T-cell (primary cell): ENCODE measurements around the gene IMMP1L. TPM values are rescaled to one million over a fixed set of nuclear protein-coding genes. Genes with fewer than 3 reads are reported as not detected.

Source experiments
- ATAC-seq, 4 experiments: fragments of 200-7000 bp in 3 of 4; fragments of 150-1000 bp in 1 of 4; cut with Tn5 transposase; replicated peaks in 1 of 4; 1 replicate in 3 of 4; 2 replicates in 1 of 4; pipeline ENCODE4 v1.10.0; 2021; ENCODE audit warnings: moderate library complexity in 3 of 4, mild to moderate bottlenecking in 2 of 4, moderate number of reproducible peaks in 1 of 4
- CTCF ChIA-PET, 2 donors: fragments of 300-600 bp; sonication (Branson Sonifier 250); formaldehyde crosslinking; loops; one replicate each; lab custom pipeline; 2022; ENCODE audit warnings: antibody characterized with exemption in 2 of 2; lab: Charles Lee
- POLR2A ChIA-PET, 2 donors: fragments of 300-600 bp; sonication (Branson Sonifier 250); formaldehyde crosslinking; loops; one replicate each; lab custom pipeline; 2022; ENCODE audit warnings: antibody characterized with exemption in 2 of 2; lab: Charles Lee
- DNase-seq, 35 experiments: peaks; one replicate each; pipeline versions ENCODE4 v3.0.0 to v3.0.0-alpha.2; 2013 to 2023
- H3K27ac ChIP-seq: one replicate; pipeline ENCODE4 v1.5.1; 2013; ENCODE audit warnings: low read length
- H3K27me3 ChIP-seq, 2 experiments: replicated peaks in 1 of 2; 1 replicate in 1 of 2; 2 replicates in 1 of 2; pipeline versions ENCODE4 v1.6.1 to v1.7.0; 2013; ENCODE audit warnings: low read length in 1 of 2, mixed read lengths in 1 of 2; ENCODE audit not compliant: control insufficient read depth in 2 of 2, insufficient read depth in 2 of 2; ENCODE audit errors: extremely low read depth in 1 of 2
- H3K36me3 ChIP-seq, 2 donors: 1 replicate in 1 of 2; 2 replicates in 1 of 2; pipeline versions ENCODE4 v1.6.1 to v1.7.0; 2013; ENCODE audit warnings: low read length in 1 of 2; ENCODE audit not compliant: control insufficient read depth in 2 of 2, insufficient read depth in 1 of 2; ENCODE audit errors: extremely low read depth in 1 of 2
- H3K4me1 ChIP-seq, 2 experiments: 1 replicate in 1 of 2; 2 replicates in 1 of 2; pipeline versions ENCODE4 v1.6.1 to v1.7.0; 2013; ENCODE audit warnings: low read length in 2 of 2, mixed read lengths in 1 of 2; ENCODE audit not compliant: insufficient read depth in 2 of 2, control insufficient read depth in 1 of 2; ENCODE audit errors: extremely low read depth in 1 of 2
- H3K4me3 ChIP-seq, 2 donors: 1 replicate in 1 of 2; 2 replicates in 1 of 2; pipeline versions ENCODE4 v1.5.1 to v1.7.0; 2013; ENCODE audit warnings: mild to moderate bottlenecking in 2 of 2, low read length in 1 of 2, moderate library complexity in 1 of 2; ENCODE audit not compliant: control insufficient read depth in 1 of 2; ENCODE audit errors: extremely low read depth in 1 of 2
- H3K9me3 ChIP-seq: 2 replicates; pipeline ENCODE4 v1.7.0; 2013
- H3K27ac Mint-ChIP-seq, 2 donors: one replicate each; pipeline ENCODE4 v1.8.0; 2020 to 2021; ENCODE audit warnings: mild to moderate bottlenecking in 2 of 2, mixed read lengths in 2 of 2
- H3K27me3 Mint-ChIP-seq, 2 donors: one replicate each; pipeline ENCODE4 v1.8.0; 2021 to 2022; ENCODE audit warnings: mixed read lengths in 2 of 2
- H3K36me3 Mint-ChIP-seq: one replicate; pipeline ENCODE4 v1.8.0; 2021; ENCODE audit warnings: mixed read lengths
- H3K4me1 Mint-ChIP-seq, 3 donors: one replicate each; pipeline ENCODE4 v1.8.0; 2020 to 2022; ENCODE audit warnings: mixed read lengths in 3 of 3, mild to moderate bottlenecking in 1 of 3
- H3K4me3 Mint-ChIP-seq, 3 donors: one replicate each; pipeline ENCODE4 v1.8.0; 2020 to 2022; ENCODE audit warnings: mild to moderate bottlenecking in 3 of 3, mixed read lengths in 3 of 3, moderate library complexity in 3 of 3
- H3K9me3 Mint-ChIP-seq, 3 donors: one replicate each; pipeline ENCODE4 v1.8.0; 2020 to 2022; ENCODE audit warnings: mixed read lengths in 3 of 3
- WGBS: methylation state at CpG from one replicate; pipeline ENCODE4 v1.1.5; 2013; ENCODE audit warnings: missing lambda C conversion rate; ENCODE audit not compliant: insufficient coverage; 5-methylcytosine and 5-hydroxymethylcytosine counted together
- total RNA-seq, 35 experiments: library from RNA in 6 of 35; stranded (reverse) in 6 of 35; fragments of 120-200 nt in 1 of 35; gene quantifications; one replicate each; pipeline versions ENCODE4 v1.2.1 to v1.2.4 and lab custom pipeline; 2013 to 2026

IMMP1L gene
- total RNA-seq, 5 donors from 2014 or later (not counting 1 experiment from before 2014, with no cell fraction given) = 8.2 to 16.3 (median 14.2) TPM

GRCh38 chr11:31437742-31438435 is 71.5 kb downstream of the IMMP1L start:
- peaks cover 4% of the 10 kb centered on the region for H3K36me3 Mint-ChIP-seq
- H3K27me3 ChIP-seq = no peaks in the 10 kb centered on the region
- no peak for DNase-seq
- 60% methylated on average over 1 of the region's 2 CpGs for WGBS
- H3K27me3 Mint-ChIP-seq = no peaks in the 10 kb centered on the region
- H3K27ac Mint-ChIP-seq = no peak overlapping the region
- ATAC-seq = no peak
- H3K36me3 ChIP-seq = no peaks in the 10 kb centered on the region
- H3K4me1 ChIP-seq = no peaks in the 10 kb centered on the region
- peaks cover 11 to 22% (median 12%) of the 10 kb centered on the region in 3 donors for H3K4me1 Mint-ChIP-seq
- ChIA-PET CTCF (no interaction called here), POLR2A (interaction anchor here in 1 of 2 donors (0.6 kb wide), 1 partner anchor 694 kb away, joined by 3 read pairs; no protein-coding TSS in a partner anchor)
- peaks cover 3 to 12% (median 6%) of the 10 kb centered on the region in 3 donors for H3K9me3 Mint-ChIP-seq
- H3K4me3 Mint-ChIP-seq = no peak overlapping the region
- H3K4me3 ChIP-seq = no peak overlapping the region
- H3K27ac ChIP-seq = no peak overlapping the region
- H3K9me3 ChIP-seq = peaks cover 4% of the 10 kb centered on the region

GRCh38 chr11:31433851-31434250 is 75.6 kb downstream of the IMMP1L start:
- ChIA-PET POLR2A (no interaction called here), CTCF (no interaction called here)
- Mint-ChIP-seq H3K9me3 (peaks cover 0 to 6% (median 0%) of the 10 kb centered on the region in 3 donors), H3K27me3 (no peaks in the 10 kb centered on the region), H3K36me3 (peaks cover 22% of the 10 kb centered on the region), H3K27ac (no peak overlapping the region), H3K4me3 (no peak overlapping the region), H3K4me1 (peaks cover 5 to 12% (median 9%) of the 10 kb centered on the region in 3 donors)
- DNase-seq (no peak), ATAC-seq (no peak)
- Histone ChIP-seq H3K4me3 (no peak overlapping the region), H3K4me1 (no peaks in the 10 kb centered on the region), H3K9me3 (peaks cover 4% of the 10 kb centered on the region), H3K27ac (no peak overlapping the region), H3K27me3 (no peaks in the 10 kb centered on the region), H3K36me3 (peaks cover 0 to 12% of the 10 kb centered on the region in 2 donors)
- no CpG with 5 or more reads among the region's 1 CpG for WGBS

GRCh38 chr11:31424652-31425051 is 84.8 kb downstream of the IMMP1L start:
- Histone ChIP-seq H3K27ac (no peak overlapping the region), H3K4me3 (no peak overlapping the region), H3K4me1 (no peaks in the 10 kb centered on the region), H3K36me3 (peaks cover 0 to 6% of the 10 kb centered on the region in 2 donors), H3K9me3 (no peaks in the 10 kb centered on the region), H3K27me3 (no peaks in the 10 kb centered on the region)
- no peak overlapping the region for H3K27ac Mint-ChIP-seq
- DNase-seq = no peak
- ChIA-PET CTCF (no interaction called here), POLR2A (no interaction called here)
- H3K4me3 Mint-ChIP-seq = no peak overlapping the region
- no peaks in the 10 kb centered on the region for H3K27me3 Mint-ChIP-seq
- no peak for ATAC-seq
- H3K36me3 Mint-ChIP-seq = peaks cover 13% of the 10 kb centered on the region
- no peaks in the 10 kb centered on the region for H3K9me3 Mint-ChIP-seq
- no peaks in the 10 kb centered on the region for H3K4me1 Mint-ChIP-seq

- H3K27ac Mint-ChIP-seq = no peak overlapping the region
- POLR2A ChIA-PET = no interaction called here
Measured at GRCh38 chr11:31422703-31423102, 86.7 kb downstream of the IMMP1L start.

GRCh38 chr11:31421820-31422219 is 87.6 kb downstream of the IMMP1L start:
- H3K27me3 Mint-ChIP-seq = no peaks in the 10 kb centered on the region
- ChIA-PET POLR2A (interaction anchor here in 1 of 2 donors (0.6 kb wide), 1 partner anchor 425 kb away, joined by 3 read pairs; no protein-coding TSS in a partner anchor), CTCF (no interaction called here)
- H3K27ac ChIP-seq = no peak overlapping the region
- no peaks in the 10 kb centered on the region for H3K9me3 ChIP-seq
- H3K4me3 Mint-ChIP-seq = no peak overlapping the region
- H3K36me3 ChIP-seq = no peaks in the 10 kb centered on the region
- no peaks in the 10 kb centered on the region for H3K4me1 Mint-ChIP-seq
- no peaks in the 10 kb centered on the region for H3K9me3 Mint-ChIP-seq
- DNase-seq = no peak
- H3K4me1 ChIP-seq = no peaks in the 10 kb centered on the region
- H3K27ac Mint-ChIP-seq = no peak overlapping the region
- no peaks in the 10 kb centered on the region for H3K27me3 ChIP-seq
- 100% methylated on average over 1 of the region's 2 CpGs for WGBS
- no peak overlapping the region for H3K4me3 ChIP-seq
- ATAC-seq = no peak
- H3K36me3 Mint-ChIP-seq = peaks cover 15% of the 10 kb centered on the region

More at GRCh38 chr11:31422703-31423102, 86.7 kb downstream of the IMMP1L start:
- Mint-ChIP-seq H3K4me1 (no peaks in the 10 kb centered on the region), H3K9me3 (no peaks in the 10 kb centered on the region), H3K27me3 (no peaks in the 10 kb centered on the region), H3K4me3 (no peak overlapping the region), H3K36me3 (peaks cover 11% of the 10 kb centered on the region)
- peaks cover 0 to 3% of the 10 kb centered on the region in 2 donors for H3K36me3 ChIP-seq
- WGBS = no CpG with 5 or more reads among the region's 1 CpG
- no peaks in the 10 kb centered on the region for H3K9me3 ChIP-seq
- H3K4me1 ChIP-seq = no peaks in the 10 kb centered on the region
- H3K4me3 ChIP-seq = no peak overlapping the region
- ATAC-seq = no peak
- no peak for DNase-seq
- CTCF ChIA-PET = no interaction called here
- H3K27me3 ChIP-seq = no peaks in the 10 kb centered on the region
- H3K27ac ChIP-seq = no peak overlapping the region

- no peaks in the 10 kb centered on the region for H3K4me1 Mint-ChIP-seq
Measured at GRCh38 chr11:31419669-31420068, 89.8 kb downstream of the IMMP1L start.

More at GRCh38 chr11:31419669-31420068, 89.8 kb downstream of the IMMP1L start:
- ATAC-seq (no peak), DNase-seq (no peak)
- 100% methylated on average over 1 of the region's 1 CpG for WGBS
- Histone ChIP-seq H3K4me1 (no peaks in the 10 kb centered on the region), H3K9me3 (no peaks in the 10 kb centered on the region), H3K4me3 (no peak overlapping the region), H3K27me3 (no peaks in the 10 kb centered on the region), H3K36me3 (no peaks in the 10 kb centered on the region), H3K27ac (no peak overlapping the region)
- CTCF ChIA-PET = no interaction called here
- H3K9me3 Mint-ChIP-seq = no peaks in the 10 kb centered on the region
- H3K4me3 Mint-ChIP-seq = no peak overlapping the region
- H3K27me3 Mint-ChIP-seq = no peaks in the 10 kb centered on the region
- POLR2A ChIA-PET = interaction anchor here in 1 of 2 donors (0.6 kb wide), 1 partner anchor 65 kb away, joined by 8 read pairs; no protein-coding TSS in a partner anchor
- H3K36me3 Mint-ChIP-seq = peaks cover 27% of the 10 kb centered on the region
- H3K27ac Mint-ChIP-seq = peak overlapping the region in 1 of 2 donors; percentile 4
